Pancreas (tissue), 10 donors: ENCODE results near the gene SPIN2A. TPM values are rescaled to one million over a fixed set of nuclear protein-coding genes. Genes with fewer than 3 reads are reported as not detected.
"Not testable (repeated sequence)": the region's sequence is repeated elsewhere in the genome, so short reads cannot be mapped to it uniquely, and the experiment has no call there.

Source experiments
- ATAC-seq, 4 donors: fragments of 200-7000 bp; cut with Tn5 transposase; one replicate each; pipeline versions ENCODE4 v1.8.0 to v1.9.1; 2020; ENCODE audit warnings: mild to moderate bottlenecking in 4 of 4, moderate library complexity in 4 of 4
- DNase-seq, 6 donors: peaks; one replicate each; pipeline ENCODE4 v3.0.0-alpha.2; 2020
- FAIRE-seq: peaks from 2 replicates; lab custom pipeline; 2012; peaks lifted over from hg19 to GRCh38; lab: Jason Lieb, UNC
- H3K27ac ChIP-seq, 4 donors: fragments of 200-600 bp; sonication (generic); 1 replicate in 3 of 4; 2 replicates in 1 of 4; pipeline versions ENCODE4 v1.5.0 to v1.8.0; 2020
- H3K27me3 ChIP-seq, 4 donors: fragments of 200-600 bp; one replicate each; pipeline ENCODE4 v1.8.0; 2021
- H3K36me3 ChIP-seq, 3 donors: fragments of 200-600 bp; sonication (generic) in 1 of 3; one replicate each; pipeline versions ENCODE4 v1.5.0 to v1.8.0; 2020 to 2021
- H3K4me1 ChIP-seq, 3 donors: fragments of 200-600 bp; one replicate each; pipeline ENCODE4 v1.8.0; 2021
- H3K4me3 ChIP-seq, 4 donors: fragments of 200-600 bp; sonication (generic) in 2 of 4; one replicate each; pipeline versions ENCODE4 v1.5.0 to v1.8.0; 2020 to 2021
- H3K9me3 ChIP-seq, 4 donors: fragments of 200-600 bp; one replicate each; pipeline ENCODE4 v1.8.0; 2021
- WGBS, 2 donors: extraction: QIAGEN DNeasy Blood & Tissue Kit; methylation state at CpG; one replicate each; pipeline ENCODE4 v1.1.7; 2013; 5-methylcytosine and 5-hydroxymethylcytosine counted together
- intact Hi-C, 3 donors: fragments of 100-400 bp; cut with DNase I; formaldehyde crosslinking; loops; one replicate each; pipeline versions ENCODE4 v1.11.1 to v1.14.2; 2022
- polyA plus RNA-seq, 2 donors: library from polyadenylated mRNA; stranded (reverse); fragments of 200-250 nt; gene quantifications; one replicate each; pipeline ENCODE4 v1.2.3, GENCODE V29; 2013
- total RNA-seq, 6 donors: library from RNA; stranded (reverse); fragmentation: NEBNext Ultra II Directional in 4 of 6; extraction: Animal tissue kit (Norgen Biotek cat#: 25700) in 4 of 6; gene quantifications; one replicate each; pipeline versions ENCODE4 v1.2.1 to v1.2.4, GENCODE V29; 2021 to 2023
- TF ChIP-seq, protein P1 (sequence below), 4 donors: fragments of 200-600 bp; sonication (generic) in 3 of 4; IDR thresholded peaks; one replicate each; pipeline versions ENCODE4 v1.5.0 to v1.8.0; 2021; ENCODE audit warnings: antibody characterized with exemption in 4 of 4
- donor health status: healthy with polysubstance abuse.
- donor health status: DM: no; HTN: no; CAD: no; lungs with moderate emphysema.
- donor health status: DM: no; HTN: no; CAD: no.
- donor health status: control.
- donor health status: control.
- donor health status: Bipolar disorder and iron deficiency.
- donor health status: DM: yes; HTN: yes; CAD: no.
- donor health status: DM: no; HTN: no; CAD: no.
- donor health status: DM: no; HTN: no; CAD: no.
- donor health status: DM: yes; HTN: yes; CAD: no.

SPIN2A gene
- total RNA-seq (under 1 TPM; 0.13 to 0.41 (median 0.19) TPM), polyA plus RNA-seq (under 1 TPM; 0.68 to 0.70 TPM)

DNA sequence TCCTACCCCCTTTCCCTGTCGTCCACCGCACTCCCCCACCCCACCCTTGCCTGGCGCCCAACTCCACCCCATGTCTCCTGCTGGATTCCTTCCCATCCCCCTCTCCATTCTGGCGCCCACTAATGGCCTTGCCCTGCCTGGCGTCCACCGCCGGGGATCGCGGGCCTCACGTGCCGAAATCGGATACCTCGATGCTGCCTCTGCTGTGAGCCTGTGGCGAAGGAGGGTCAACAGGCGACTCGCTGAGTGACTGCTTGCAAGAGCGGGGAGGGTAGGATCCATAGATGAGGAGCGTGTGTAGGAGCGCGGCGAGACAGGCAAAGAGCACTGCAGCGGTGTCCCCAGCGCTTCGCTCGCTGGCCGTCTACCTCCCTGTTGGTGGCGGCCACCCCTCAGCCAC is at the start of gene SPIN2A:
TSS of gene SPIN2A (minus strand) at position 325 of the 400 bp plus-strand sequence. CDS start 800 bp downstream, outside the sequence.
- DNase-seq = peak in 1 of 6 donors; percentile 20
- 34 to 44% methylated on average over 26 to 27 of the region's 27 CpGs for WGBS, 2 donors
- not testable (repeated sequence) for H3K27ac ChIP-seq

DNA sequence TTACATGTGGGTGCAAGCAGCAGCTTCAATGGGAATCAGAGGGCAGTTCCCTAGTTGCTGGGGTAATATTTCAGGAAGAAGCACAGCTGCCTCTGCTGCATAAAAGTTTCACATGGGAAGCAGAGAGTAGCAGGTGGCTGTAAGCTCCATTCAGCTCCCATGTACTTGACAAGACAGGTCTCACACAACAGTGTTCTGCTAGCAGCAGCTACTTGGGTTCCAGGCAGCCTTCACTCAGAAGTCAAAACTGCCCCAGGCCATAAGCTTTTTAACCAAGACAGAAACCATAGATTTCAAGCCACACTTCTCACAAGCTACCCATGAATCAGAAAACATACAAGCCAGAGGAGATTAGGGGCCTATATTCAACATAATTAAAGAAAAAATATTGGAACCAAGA is 41.4 kb upstream of the SPIN2A start:
- intact Hi-C loops = no loop called here
- H3K27ac ChIP-seq = no peak overlapping the region
- DNase-seq (no peak), ATAC-seq (no peak), FAIRE-seq (no peak)
- TF ChIP-seq, protein P1, sequence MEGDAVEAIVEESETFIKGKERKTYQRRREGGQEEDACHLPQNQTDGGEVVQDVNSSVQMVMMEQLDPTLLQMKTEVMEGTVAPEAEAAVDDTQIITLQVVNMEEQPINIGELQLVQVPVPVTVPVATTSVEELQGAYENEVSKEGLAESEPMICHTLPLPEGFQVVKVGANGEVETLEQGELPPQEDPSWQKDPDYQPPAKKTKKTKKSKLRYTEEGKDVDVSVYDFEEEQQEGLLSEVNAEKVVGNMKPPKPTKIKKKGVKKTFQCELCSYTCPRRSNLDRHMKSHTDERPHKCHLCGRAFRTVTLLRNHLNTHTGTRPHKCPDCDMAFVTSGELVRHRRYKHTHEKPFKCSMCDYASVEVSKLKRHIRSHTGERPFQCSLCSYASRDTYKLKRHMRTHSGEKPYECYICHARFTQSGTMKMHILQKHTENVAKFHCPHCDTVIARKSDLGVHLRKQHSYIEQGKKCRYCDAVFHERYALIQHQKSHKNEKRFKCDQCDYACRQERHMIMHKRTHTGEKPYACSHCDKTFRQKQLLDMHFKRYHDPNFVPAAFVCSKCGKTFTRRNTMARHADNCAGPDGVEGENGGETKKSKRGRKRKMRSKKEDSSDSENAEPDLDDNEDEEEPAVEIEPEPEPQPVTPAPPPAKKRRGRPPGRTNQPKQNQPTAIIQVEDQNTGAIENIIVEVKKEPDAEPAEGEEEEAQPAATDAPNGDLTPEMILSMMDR (IDR thresholded peaks at IDR 0.05) = no peak
- H3K9me3 ChIP-seq = no peaks in the 10 kb centered on the region
- H3K27me3 ChIP-seq = peaks cover 0 to 11% (median 0%) of the 10 kb centered on the region in 4 donors
- no peak overlapping the region for H3K4me3 ChIP-seq
- H3K4me1 ChIP-seq = no peaks in the 10 kb centered on the region
- H3K36me3 ChIP-seq = no peaks in the 10 kb centered on the region

More for the DNA sequence above, at the start of gene SPIN2A:
- peak within 1 kb of the TSS in 1 of 4 donors; percentile 18 for H3K4me3 ChIP-seq
- intact Hi-C loops, FAIRE-seq, H3K36me3 ChIP-seq, H3K9me3 ChIP-seq, H3K4me1 ChIP-seq, H3K27me3 ChIP-seq: not testable (repeated sequence)
- peak; percentile 48 to 62 (median 56) for ATAC-seq

DNA sequence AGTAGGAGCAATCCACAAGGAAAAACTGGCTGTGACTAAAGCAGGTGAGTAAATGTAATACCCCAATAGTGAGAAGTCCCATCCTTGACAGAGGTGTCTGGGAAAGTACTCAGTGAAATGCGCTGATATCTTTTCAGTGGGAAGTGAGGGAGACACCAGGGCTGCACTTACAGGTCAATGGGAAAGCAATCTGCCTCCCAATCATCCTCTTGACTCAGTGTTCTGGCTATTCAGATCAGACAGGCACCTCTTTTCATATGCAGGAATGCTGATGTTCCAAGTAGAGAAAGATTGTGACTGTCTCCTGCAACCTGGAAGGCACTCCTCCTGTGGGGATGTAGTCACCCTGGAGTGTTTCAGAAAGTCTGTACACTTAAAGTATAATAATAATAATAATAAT is 39.9 kb upstream of the SPIN2A start:
- Histone ChIP-seq H3K27me3 (peaks cover 0 to 11% (median 0%) of the 10 kb centered on the region in 4 donors), H3K4me3 (no peak overlapping the region), H3K27ac (no peak overlapping the region), H3K36me3 (no peaks in the 10 kb centered on the region), H3K4me1 (no peaks in the 10 kb centered on the region), H3K9me3 (no peaks in the 10 kb centered on the region)
- no peak for ATAC-seq
- DNase-seq = no peak
- intact Hi-C loops = no loop called here
- TF ChIP-seq, protein P1 (IDR thresholded peaks at IDR 0.05) = no peak
- FAIRE-seq = no peak
- WGBS, 2 donors = 56 to 77% methylated on average over 1 of the region's 1 CpG

DNA sequence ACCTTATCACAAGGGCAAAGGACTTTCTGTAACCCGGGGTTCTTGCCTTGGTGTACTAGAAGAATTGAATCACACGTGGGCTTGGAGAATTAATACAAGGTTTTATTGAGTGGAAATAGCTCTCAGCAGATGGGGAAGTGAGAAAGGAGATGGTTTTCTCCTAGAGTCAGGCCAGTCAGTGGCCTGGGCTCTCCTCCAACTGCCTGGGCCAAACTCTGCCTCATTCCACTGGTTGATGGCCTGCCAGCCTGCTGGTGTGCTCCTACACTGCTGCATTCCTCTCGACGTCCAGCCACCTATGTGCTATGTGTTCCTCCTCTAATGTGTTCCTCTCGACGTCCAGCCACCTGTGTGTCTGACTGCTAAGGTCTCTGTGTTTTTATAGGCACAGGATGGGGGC is 35.3 kb upstream of the SPIN2A start:
- Histone ChIP-seq H3K4me3 (no peak overlapping the region), H3K9me3 (no peaks in the 10 kb centered on the region), H3K27ac (no peak overlapping the region), H3K27me3 (peaks cover 0 to 15% (median 0%) of the 10 kb centered on the region in 4 donors), H3K36me3 (no peaks in the 10 kb centered on the region), H3K4me1 (no peaks in the 10 kb centered on the region)
- TF ChIP-seq, protein P1 (IDR thresholded peaks at IDR 0.05) = no peak
- no peak for DNase-seq
- intact Hi-C loops = no loop called here
- WGBS, 2 donors = 59 to 84% methylated on average over 6 of the region's 6 CpGs
- no peak for ATAC-seq
- no peak for FAIRE-seq

DNA sequence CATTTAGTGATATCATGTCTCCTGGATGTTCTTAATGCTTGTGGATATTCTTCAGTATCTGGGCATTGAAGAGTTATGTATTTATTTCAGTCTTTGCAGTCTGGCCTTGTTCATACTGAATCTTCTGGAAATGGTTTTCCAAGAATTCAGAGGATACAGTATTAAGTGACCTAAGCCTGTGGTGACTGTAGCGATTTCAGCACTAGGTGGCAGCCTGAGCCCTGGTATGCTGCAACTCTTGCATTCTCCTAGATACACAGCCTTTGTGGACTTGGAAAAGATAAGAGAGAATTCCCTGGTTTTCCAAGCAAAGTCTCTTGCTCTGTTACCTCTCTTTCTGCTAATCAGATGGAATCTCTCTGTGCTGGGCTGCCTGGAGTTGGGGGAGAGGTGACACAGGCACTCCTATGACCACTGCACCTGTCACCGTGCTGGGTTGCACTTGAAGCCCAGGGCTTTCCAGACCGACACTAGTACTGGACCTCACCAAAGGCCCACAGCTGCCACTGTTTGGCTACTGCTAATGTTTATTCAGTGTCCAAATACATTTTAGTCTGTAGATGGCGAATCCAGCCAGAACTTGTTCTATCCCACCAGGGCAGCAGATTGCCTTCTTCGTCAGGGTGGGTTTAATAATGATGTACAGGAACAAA is 19.3 kb upstream of the SPIN2A start:
- Histone ChIP-seq H3K4me1 (no peaks in the 10 kb centered on the region), H3K27ac (no peak overlapping the region), H3K4me3 (no peak overlapping the region), H3K9me3 (no peaks in the 10 kb centered on the region), H3K36me3 (no peaks in the 10 kb centered on the region), H3K27me3 (no peaks in the 10 kb centered on the region)
- TF ChIP-seq, protein P1 (IDR thresholded peaks at IDR 0.05) = no peak
- intact Hi-C loops = no loop called here
- FAIRE-seq (no peak), DNase-seq (peak in 1 of 6 donors; percentile 26), ATAC-seq (peak in 3 of 4 donors; percentile 77 to 84 (median 81))
- 63 to 69% methylated on average over 5 of the region's 5 CpGs for WGBS, 2 donors
